GM19455 (cell line): ENCODE measurements around the gene TPX2.

Source experiments
- ATAC-seq: cut with Tn5 transposase; IDR thresholded peaks from one replicate; pipeline ENCODE4 v1.9.1; 2021; ENCODE audit not compliant: unreplicated experiment

The TPX2 gene

GRCh38 chr20:31760519-31761240, 21.6 kb downstream of the TPX2 start:
- no peak for ATAC-seq

GRCh38 chr20:31764641-31765305, 25.7 kb downstream of the TPX2 start:
- ATAC-seq: no peak

GRCh38 chr20:31767805-31768204, 28.7 kb downstream of the TPX2 start:
- ATAC-seq: no peak

- no peak for ATAC-seq
Measured at GRCh38 chr20:31769681-31770080, 30.6 kb downstream of the TPX2 start.

GRCh38 chr20:31770243-31770642, 31.2 kb downstream of the TPX2 start:
- ATAC-seq: no peak

- no peak for ATAC-seq
Measured at GRCh38 chr20:31774408-31774807, 35.3 kb downstream of the TPX2 start.

- ATAC-seq: no peak
Measured at GRCh38 chr20:31780839-31781238, 41.7 kb downstream of the TPX2 start.

- no peak for ATAC-seq
Measured at GRCh38 chr20:31781945-31782344, 42.9 kb downstream of the TPX2 start.

- no peak for ATAC-seq
Measured at GRCh38 chr20:31784354-31785044, 45.4 kb downstream of the TPX2 start.

- ATAC-seq: no peak
Measured at GRCh38 chr20:31785089-31785488, 46.0 kb downstream of the TPX2 start.

GRCh38 chr20:31788578-31788977, 49.5 kb downstream of the TPX2 start:
- no peak for ATAC-seq

GRCh38 chr20:31790401-31790800, 51.3 kb downstream of the TPX2 start:
- ATAC-seq: no peak

GRCh38 chr20:31797364-31797763, 58.3 kb downstream of the TPX2 start:
- no peak for ATAC-seq

- no peak for ATAC-seq
Measured at GRCh38 chr20:31801508-31801907, 62.4 kb downstream of the TPX2 start.

GRCh38 chr20:31803552-31804291, 64.6 kb downstream of the TPX2 start:
- no peak for ATAC-seq

- no peak for ATAC-seq
Measured at GRCh38 chr20:31806564-31807355, 67.7 kb downstream of the TPX2 start.

- no peak for ATAC-seq
Measured at GRCh38 chr20:31808481-31808880, 69.4 kb downstream of the TPX2 start.

- no peak for ATAC-seq
Measured at GRCh38 chr20:31809661-31810060, 70.6 kb downstream of the TPX2 start.

GRCh38 chr20:31811198-31811597, 72.1 kb downstream of the TPX2 start:
- no peak for ATAC-seq
